ENCODE data around the gene NUTM1.

DNA sequence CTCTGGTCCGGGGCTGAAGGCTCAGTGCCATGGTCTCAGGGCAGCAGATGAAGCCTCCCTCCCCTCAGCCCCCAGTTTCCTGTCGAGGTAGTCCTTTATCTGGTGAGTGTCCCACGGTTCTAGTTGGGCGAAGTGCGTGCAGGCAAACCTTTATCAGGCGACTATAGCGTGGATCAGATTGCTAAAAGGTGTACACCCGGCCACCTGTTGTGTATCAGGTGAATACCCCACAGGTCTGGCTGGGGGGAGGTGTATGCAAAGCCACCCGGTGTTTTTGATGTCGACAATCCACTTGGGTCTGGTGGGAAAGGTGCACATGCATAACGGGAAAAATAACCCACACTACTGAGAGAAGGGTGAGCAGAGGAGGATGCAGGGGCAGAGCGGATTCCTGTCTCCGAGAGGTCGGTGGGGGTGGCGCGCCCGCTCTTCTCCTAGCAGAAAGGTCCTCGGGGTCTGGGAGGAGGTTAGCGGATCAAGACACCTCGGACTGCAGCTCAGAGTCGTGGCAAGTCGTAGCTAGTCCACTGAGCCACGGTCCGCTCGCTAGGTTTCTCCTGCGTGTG, 6.0 kb upstream of the NUTM1 start:
- TF ChIP-seq, protein P1, sequence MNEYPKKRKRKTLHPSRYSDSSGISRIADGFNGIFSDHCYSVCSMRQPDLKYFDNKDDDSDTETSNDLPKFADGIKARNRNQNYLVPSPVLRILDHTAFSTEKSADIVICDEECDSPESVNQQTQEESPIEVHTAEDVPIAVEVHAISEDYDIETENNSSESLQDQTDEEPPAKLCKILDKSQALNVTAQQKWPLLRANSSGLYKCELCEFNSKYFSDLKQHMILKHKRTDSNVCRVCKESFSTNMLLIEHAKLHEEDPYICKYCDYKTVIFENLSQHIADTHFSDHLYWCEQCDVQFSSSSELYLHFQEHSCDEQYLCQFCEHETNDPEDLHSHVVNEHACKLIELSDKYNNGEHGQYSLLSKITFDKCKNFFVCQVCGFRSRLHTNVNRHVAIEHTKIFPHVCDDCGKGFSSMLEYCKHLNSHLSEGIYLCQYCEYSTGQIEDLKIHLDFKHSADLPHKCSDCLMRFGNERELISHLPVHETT (tag by site-specific recombination; IDR thresholded peaks at IDR 0.05), result no peak
- no peak for TF ChIP-seq ZNF510 (tag by site-specific recombination; IDR thresholded peaks at IDR 0.05; ENCODE audit: insufficient replicate concordance)
- TF ChIP-seq, protein P2, sequence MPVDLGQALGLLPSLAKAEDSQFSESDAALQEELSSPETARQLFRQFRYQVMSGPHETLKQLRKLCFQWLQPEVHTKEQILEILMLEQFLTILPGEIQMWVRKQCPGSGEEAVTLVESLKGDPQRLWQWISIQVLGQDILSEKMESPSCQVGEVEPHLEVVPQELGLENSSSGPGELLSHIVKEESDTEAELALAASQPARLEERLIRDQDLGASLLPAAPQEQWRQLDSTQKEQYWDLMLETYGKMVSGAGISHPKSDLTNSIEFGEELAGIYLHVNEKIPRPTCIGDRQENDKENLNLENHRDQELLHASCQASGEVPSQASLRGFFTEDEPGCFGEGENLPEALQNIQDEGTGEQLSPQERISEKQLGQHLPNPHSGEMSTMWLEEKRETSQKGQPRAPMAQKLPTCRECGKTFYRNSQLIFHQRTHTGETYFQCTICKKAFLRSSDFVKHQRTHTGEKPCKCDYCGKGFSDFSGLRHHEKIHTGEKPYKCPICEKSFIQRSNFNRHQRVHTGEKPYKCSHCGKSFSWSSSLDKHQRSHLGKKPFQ (tag by site-specific recombination; IDR thresholded peaks at IDR 0.05), result no peak
- no peak for TF ChIP-seq ZNF837 (tag by site-specific recombination; IDR thresholded peaks at IDR 0.05)
- TF ChIP-seq, protein P3, sequence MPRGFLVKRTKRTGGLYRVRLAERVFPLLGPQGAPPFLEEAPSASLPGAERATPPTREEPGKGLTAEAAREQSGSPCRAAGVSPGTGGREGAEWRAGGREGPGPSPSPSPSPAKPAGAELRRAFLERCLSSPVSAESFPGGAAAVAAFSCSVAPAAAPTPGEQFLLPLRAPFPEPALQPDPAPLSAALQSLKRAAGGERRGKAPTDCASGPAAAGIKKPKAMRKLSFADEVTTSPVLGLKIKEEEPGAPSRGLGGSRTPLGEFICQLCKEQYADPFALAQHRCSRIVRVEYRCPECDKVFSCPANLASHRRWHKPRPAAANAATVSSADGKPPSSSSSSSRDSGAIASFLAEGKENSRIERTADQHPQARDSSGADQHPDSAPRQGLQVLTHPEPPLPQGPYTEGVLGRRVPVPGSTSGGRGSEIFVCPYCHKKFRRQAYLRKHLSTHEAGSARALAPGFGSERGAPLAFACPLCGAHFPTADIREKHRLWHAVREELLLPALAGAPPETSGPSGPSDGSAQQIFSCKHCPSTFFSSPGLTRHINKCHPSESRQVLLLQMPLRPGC (tag by site-specific recombination; IDR thresholded peaks at IDR 0.05), result no peak
- TF ChIP-seq, protein P4, sequence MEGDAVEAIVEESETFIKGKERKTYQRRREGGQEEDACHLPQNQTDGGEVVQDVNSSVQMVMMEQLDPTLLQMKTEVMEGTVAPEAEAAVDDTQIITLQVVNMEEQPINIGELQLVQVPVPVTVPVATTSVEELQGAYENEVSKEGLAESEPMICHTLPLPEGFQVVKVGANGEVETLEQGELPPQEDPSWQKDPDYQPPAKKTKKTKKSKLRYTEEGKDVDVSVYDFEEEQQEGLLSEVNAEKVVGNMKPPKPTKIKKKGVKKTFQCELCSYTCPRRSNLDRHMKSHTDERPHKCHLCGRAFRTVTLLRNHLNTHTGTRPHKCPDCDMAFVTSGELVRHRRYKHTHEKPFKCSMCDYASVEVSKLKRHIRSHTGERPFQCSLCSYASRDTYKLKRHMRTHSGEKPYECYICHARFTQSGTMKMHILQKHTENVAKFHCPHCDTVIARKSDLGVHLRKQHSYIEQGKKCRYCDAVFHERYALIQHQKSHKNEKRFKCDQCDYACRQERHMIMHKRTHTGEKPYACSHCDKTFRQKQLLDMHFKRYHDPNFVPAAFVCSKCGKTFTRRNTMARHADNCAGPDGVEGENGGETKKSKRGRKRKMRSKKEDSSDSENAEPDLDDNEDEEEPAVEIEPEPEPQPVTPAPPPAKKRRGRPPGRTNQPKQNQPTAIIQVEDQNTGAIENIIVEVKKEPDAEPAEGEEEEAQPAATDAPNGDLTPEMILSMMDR (tag by site-specific recombination; IDR thresholded peaks at IDR 0.05), result no peak
- TF ChIP-seq, protein P5, sequence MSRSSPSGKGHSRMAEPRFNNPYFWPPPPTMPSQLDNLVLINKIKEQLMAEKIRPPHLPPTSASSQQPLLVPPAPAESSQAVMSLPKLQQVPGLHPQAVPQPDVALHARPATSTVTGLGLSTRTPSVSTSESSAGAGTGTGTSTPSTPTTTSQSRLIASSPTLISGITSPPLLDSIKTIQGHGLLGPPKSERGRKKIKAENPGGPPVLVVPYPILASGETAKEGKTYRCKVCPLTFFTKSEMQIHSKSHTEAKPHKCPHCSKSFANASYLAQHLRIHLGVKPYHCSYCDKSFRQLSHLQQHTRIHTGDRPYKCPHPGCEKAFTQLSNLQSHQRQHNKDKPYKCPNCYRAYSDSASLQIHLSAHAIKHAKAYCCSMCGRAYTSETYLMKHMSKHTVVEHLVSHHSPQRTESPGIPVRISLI (tag by site-specific recombination; IDR thresholded peaks at IDR 0.05), result no peak
- TF ChIP-seq ZFP37 (tag by site-specific recombination; IDR thresholded peaks at IDR 0.05), result no peak
- TF ChIP-seq ZBTB1 (tag by site-specific recombination; IDR thresholded peaks at IDR 0.05), result no peak
